ENCODE data around the gene RASA3.
A peak's percentile ranks its signal among the peaks of the same experiment; 100 is the strongest.

The RASA3 gene

GRCh38 chr13:113952151-113952982, 180.1 kb downstream of the RASA3 start:
- DNase-seq (ENCODE audit: low spot score): no peak

DNA sequence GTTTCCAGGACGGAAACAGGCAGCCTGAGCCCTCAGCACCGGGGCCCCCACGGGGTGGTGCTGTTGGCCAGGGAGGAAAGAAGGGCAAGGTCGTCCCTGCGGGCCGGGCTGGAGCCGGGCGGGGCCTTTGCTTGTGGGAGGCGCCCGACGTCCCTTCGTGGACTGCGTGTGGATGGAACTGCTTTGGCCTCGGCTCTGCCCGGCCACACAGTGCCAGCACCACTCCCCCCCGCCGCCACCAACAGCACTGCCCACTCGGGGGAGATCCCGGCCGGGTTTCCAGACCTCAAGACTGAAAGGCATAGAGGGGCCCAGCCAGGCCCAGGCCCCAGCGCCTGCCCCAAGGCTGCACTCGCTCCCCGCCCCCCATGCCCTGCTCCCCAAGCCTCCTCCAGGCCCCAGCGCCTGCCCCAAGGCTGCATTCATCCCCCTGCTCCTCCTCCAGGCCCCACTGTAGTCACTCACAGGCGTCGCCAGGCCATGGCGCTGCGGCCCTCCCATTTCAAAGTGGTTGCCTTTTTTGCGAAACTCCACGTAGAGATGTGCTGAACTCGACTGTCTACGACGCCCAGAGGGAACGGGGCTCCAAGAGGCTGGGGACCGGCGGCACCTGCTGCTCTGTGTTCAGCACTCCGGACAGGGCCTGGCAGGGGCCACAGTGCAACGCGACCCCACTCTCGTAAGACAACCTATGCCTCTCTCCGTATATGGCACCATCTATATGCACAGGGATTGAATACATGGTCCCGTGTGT, 181.0 kb downstream of the RASA3 start:
- DNase-seq (ENCODE audit: low spot score): peak; percentile 85

DNA sequence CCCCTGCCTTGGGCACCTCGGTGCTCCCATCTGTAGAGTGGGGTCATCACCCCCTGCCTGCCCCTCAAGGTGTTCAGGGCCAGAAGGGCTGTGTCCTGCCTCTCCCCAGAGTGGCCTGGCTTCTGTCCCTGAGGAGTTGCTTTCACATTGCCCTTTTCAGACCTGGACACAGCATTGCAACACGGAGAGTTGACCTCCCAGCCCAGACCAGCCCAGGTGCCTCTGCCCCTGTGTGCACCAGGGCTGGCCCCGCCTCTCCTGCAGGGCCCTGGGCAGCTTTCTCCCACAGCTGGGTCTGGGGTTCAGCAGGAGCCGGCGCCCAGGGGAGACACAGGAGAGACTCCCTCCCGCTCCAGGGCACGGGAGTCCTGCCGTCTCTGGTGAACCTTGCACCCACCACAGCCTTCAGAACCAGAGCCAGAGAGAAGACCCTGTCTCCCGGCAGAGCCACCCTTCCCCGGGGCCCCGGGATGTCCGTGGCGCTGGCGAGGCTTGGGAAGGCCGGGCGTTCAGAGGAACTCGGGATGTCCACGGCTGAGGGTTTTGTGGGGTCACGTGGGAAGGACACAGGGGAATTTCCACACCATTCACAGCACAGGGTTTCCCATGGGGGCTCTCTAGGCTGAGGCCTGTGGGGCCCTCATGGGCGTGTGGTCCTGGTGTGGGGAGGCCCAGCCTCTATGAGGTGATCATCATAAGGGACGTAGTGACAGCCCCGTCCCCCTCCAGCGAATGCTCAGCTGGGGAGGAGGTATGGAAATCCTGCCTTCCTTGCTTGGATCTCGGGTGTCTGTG, 181.8 kb downstream of the RASA3 start:
- DNase-seq (ENCODE audit: low spot score): no peak

DNA sequence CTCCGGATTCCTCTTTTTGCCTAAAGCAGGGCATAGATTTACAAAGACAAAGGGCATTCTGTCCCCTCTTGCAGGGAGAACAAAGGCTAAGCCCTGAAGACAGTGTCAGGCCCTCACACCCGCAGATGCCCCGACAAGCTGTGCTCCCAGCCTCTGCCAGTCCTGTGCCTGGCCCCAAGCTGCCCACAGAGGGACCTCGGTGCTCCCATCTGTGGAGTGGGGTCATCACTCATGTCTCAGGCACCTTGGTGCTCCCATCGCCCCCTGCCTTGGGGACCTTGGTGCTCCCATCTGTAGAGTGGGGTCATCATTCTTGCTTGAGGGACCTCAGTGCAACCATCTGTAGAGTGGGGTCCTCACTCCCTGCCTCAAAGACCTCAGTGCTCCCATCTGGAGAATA, 182.9 kb downstream of the RASA3 start:
- no peak for DNase-seq (ENCODE audit: low spot score)

- DNase-seq (ENCODE audit: low spot score): no peak
Observed at GRCh38 chr13:113948034-113948742, 184.2 kb downstream of the RASA3 start.

DNA sequence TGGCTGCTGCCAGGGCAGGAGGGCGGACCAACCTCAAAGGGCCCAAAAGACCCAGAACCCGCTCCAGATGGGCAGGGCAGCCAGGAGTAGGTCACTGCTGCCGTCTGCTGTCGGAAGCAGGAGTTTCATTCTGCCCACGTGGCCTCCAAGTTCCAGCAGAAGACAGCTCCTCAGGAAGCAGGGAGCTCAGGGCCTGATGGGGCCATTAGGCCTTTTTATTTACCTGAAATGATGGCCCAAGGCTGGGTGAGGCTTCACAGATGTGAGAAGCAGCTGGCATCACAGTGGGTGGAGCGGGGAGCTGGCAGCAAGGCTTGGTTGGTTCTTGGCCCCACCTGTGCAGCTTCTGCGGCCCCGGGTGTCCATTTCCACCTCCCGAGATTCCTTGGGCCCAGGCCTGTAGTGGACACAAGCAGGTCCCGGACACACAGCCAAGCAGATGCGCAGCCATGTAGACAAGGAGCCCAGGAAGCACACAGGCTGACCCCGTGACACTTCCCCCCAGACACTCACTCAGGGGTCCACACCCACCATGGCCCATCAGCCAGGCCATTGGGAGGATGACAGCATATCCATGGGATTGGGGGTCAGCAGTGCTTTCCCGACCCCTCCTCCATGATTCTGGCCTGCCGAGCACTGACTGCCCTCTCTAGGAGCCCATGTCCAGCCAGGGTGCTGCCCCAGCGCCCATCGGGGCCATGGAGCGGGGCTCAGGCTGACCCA, 185.0 kb downstream of the RASA3 start:
- DNase-seq (ENCODE audit: low spot score): no peak

DNA sequence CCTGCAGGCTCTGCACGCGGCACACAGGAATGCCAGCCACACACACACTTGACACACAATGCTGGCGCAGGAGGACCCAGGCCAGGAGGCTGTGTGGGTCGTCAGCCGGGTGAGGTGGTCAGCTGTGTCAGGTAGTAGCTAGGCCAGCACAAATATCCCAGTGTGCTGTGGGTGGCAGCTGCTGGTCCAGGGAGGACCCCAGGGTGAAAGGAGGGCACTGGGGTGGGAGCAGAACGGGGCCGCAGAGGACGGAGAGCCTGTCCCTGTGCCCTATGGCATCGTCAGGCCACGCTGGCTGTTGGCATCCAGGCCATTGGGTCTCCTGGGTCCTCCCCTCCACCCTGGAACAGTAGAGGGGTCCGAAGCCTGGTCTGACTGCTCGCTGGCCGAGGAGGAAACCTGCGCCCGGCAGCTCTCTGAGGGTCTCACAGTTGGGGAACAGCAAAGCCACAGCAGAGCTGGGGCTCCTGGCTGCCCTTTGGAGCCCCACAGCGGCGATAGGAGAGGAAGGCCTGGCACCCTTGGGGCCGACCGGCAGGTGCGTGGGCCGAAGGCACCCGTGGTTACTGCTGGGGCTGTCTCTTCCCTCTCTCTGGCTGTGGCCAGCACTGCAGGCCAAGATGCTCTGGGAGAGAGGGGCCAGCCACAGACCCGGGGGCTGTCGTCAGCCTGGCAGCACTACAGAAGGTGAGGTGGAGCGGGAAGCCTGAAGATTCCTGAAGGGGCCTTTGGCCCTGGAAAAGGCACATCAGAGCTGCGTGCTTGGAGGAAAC, 185.8 kb downstream of the RASA3 start:
- DNase-seq (ENCODE audit: low spot score): no peak

GRCh38 chr13:113945857-113946408, 186.5 kb downstream of the RASA3 start:
- no peak for DNase-seq (ENCODE audit: low spot score)

DNA sequence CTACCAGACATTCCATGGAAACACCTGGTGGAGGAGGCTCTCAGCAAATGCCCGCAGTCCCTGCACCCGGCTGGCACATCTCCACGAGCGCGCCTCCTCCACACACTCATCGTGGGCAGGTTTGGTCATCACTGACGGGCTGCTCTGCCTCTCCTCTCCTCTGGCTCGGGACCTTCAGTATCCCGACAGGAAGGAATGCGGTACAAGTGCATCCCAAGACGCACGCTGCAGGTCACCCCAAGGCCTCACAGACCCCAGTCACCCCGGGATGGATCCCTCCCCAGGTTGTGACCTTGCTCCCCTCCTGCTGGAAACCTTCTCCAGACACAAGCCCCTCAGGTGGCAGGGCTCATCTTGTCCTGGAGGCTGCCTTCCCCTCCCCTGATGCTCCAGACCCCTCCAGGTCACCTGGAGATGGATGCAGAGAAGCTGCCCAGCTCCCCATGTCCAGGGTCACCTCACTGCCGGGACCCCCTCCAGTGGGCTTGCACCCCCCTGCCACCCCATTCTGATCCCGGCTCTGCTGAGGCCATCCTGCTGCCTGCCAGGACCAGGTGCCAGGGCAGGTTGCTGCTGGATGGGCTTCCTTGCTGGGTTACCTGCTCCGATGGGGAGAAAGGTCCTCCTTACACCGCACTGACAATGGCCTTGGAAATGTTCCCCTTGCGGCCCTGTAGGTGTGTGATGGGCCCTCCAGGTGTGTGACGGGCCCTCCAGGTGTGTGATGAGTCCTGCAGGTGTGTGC, 188.4 kb downstream of the RASA3 start:
- no peak for DNase-seq (ENCODE audit: low spot score)

DNA sequence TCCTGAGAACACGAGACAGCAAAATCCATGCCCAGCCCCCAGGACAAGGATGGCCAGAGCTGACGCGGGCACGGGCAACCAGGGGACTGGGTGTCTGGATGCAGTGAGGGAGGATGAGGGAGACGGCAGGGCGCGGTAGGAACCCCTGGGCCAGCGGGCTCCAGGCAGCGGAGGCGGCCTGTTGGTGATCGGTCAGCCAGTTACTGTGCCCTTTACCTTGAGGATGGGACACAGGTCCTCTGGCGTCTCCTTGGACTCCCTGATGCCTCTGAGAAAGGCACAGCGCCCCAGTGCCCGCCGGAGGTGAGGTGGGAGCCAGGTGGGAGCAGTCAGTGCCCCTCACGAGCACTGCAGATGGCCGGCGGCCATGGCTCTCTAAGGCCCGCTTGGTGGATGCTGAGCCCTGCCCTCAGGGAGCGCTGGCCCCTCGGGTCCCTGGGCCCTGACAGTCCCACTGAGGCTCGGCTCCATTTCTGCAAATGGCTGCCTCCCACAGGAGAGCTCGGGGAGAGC, 189.8 kb downstream of the RASA3 start:
- DNase-seq (ENCODE audit: low spot score): no peak

DNA sequence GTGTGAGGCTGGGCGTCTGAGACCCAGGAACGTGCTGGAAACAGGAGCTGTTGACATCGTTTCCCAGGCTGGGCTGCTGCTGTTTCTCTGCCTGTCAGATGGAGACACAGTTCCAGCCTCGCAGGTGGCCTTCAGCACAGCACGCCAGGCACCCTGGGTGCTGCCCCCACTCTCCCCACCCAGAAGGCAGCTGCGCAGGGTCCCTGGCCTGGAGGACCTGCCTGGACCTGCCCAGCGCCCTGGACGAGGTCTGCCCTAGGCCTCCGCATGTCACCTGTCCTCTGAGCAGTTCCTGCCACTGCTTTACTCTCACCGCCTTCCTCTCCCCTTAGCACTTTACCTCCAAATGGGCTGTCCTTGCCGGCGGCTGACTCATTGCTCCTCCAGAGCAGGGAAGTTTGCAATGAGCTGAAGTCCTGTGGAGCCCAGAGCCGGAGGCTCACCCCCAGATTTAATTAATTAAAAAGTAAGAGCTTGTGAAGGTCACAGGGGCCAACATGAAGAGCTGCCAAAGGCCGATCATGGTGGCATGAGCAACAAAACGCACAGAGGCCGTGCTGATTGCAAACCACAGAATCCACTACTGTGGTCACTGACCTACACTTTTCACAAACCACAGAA, 190.7 kb downstream of the RASA3 start:
- no peak for DNase-seq (ENCODE audit: low spot score)

- DNase-seq (ENCODE audit: low spot score): no peak
Observed at GRCh38 chr13:113939944-113940297, 192.5 kb downstream of the RASA3 start.

GRCh38 chr13:113939129-113939943, 193.1 kb downstream of the RASA3 start:
- no peak for DNase-seq (ENCODE audit: low spot score)

- no peak for DNase-seq (ENCODE audit: low spot score)
Observed at GRCh38 chr13:113938716-113939115, 193.7 kb downstream of the RASA3 start.

DNA sequence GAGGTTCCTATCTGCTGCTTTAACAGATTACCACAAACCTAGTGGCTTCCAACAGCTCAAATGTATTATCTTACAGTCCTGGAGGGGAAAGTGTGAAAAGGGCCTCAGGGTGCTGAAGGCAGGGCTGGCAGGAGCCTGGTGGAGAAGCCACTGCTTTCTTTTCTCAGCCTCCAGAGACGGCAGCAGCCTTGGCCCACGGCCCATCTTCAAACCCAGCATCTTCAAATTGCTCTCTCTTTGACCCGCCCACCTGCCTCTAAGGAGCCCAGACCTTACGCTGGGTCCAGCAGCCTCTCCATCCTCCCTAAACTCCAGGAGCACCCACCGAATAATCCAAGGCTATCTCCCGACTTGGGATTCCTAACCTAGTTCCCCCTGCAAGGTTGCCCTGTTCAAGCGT, 194.2 kb downstream of the RASA3 start:
- DNase-seq (ENCODE audit: low spot score): no peak

DNA sequence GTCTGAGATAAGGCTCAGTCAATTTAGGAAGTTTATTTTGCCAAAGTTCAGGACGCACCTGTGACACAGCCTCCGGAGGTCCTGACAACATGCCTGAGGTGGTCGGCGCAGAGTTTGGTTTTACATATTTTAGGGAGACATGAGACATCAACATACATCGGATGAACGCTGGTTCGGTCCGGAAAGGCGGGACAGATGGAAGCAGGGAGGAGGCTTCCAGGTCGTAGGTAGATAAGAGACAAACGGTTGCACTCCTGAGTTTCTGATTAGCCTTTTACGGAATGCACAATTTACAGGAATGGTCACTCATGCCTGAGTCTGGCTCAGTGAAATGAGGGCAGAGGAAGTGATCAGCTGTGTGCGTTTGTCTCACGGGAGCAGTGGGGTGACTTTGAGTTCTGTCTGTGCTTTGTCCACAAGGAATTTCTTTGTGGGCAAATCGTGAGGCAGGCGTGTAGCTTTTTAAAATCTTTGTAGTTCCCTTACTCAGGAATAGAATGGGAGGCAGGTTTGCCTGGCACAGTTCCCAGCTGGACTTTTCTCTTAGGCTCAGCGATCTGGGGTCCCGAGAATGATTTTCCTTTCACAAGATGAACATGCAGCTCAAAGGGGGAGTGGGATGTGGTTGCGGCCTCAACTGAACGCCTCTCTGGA, 194.8 kb downstream of the RASA3 start:
- DNase-seq (ENCODE audit: low spot score): no peak

DNA sequence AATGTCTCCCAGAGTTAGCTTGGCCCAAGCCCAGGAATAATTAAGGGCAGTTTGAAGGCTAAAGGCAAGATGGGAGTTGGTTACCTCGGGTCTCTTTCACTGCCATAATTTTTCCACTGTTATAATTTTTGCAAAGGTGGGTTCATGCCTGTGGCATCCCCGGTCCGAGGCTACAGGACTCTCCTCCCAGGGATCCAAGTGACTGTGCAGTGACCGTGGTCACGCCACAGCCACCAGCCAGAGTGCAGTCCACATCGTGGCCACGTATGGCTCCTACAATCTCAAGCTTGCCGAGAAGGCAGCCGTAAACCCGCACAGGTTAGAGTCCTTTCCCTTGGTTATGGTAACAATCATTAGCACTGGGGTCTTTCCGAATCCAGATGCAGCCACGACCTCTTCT, 195.3 kb downstream of the RASA3 start:
- no peak for DNase-seq (ENCODE audit: low spot score)
